ENCODE data around the gene EIF2AK3.

DNA sequence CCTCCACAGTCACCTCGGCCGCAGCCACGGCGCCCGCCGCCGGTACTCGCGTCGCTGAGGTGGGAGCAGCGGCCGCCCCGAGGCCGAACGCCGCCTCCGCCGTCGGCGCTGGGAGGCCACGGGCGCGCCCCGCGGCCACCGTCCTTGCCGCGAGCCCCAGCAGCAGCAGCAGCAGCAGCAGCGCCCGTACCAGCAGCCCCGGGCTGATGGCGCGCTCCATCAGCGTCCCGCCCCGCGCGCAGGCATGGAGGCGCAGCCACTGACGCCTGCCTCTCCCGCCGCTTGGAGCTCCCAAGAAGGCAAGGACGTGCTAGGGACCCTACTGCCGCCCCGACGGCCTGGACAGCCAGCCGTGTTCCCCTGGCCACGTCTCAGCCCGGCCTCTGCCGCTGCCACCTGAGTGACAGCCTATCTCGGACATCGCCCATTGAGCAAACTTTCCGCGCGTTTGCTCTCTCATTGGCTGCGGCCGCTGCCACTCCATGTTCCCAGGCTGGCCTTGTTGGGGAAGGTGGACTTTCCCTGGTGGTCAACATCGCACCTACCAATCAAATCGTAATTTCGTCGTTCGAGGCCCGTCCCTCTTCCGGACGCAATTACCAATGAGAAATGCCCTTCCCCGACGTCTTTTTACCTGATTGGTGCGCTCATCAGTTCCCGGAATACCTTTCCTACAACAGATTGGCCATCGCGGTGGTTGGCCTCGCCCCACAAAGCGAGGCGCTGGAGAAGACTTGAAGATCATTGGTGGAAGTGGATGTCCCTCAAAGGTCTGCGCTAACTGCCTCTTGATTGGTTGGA lies at the start of gene EIF2AK3:
- TF ChIP-seq POLR2A (IDR thresholded peaks at IDR 0.05; ENCODE audit: extremely low read depth, insufficient read length) (peak; percentile 74), MYC (IDR thresholded peaks at IDR 0.05; ENCODE audit: low read depth, low read length) (peak; percentile 8)
- TF ChIP-seq, protein P1, sequence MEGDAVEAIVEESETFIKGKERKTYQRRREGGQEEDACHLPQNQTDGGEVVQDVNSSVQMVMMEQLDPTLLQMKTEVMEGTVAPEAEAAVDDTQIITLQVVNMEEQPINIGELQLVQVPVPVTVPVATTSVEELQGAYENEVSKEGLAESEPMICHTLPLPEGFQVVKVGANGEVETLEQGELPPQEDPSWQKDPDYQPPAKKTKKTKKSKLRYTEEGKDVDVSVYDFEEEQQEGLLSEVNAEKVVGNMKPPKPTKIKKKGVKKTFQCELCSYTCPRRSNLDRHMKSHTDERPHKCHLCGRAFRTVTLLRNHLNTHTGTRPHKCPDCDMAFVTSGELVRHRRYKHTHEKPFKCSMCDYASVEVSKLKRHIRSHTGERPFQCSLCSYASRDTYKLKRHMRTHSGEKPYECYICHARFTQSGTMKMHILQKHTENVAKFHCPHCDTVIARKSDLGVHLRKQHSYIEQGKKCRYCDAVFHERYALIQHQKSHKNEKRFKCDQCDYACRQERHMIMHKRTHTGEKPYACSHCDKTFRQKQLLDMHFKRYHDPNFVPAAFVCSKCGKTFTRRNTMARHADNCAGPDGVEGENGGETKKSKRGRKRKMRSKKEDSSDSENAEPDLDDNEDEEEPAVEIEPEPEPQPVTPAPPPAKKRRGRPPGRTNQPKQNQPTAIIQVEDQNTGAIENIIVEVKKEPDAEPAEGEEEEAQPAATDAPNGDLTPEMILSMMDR (IDR thresholded peaks at IDR 0.05; ENCODE audit: low read depth, low read length) = no peak
